NCI-H774 (cell line): Measurements from ENCODE around the gene PTPDC1.
"Not testable (repeated sequence)": the region's sequence is repeated elsewhere in the genome, so short reads cannot be mapped to it uniquely, and the experiment has no call there.

Experiments used
- DNase-seq: peaks from one replicate; lab custom pipeline; 2025; lab: John Stamatoyannopoulos, UW

The PTPDC1 gene

DNA sequence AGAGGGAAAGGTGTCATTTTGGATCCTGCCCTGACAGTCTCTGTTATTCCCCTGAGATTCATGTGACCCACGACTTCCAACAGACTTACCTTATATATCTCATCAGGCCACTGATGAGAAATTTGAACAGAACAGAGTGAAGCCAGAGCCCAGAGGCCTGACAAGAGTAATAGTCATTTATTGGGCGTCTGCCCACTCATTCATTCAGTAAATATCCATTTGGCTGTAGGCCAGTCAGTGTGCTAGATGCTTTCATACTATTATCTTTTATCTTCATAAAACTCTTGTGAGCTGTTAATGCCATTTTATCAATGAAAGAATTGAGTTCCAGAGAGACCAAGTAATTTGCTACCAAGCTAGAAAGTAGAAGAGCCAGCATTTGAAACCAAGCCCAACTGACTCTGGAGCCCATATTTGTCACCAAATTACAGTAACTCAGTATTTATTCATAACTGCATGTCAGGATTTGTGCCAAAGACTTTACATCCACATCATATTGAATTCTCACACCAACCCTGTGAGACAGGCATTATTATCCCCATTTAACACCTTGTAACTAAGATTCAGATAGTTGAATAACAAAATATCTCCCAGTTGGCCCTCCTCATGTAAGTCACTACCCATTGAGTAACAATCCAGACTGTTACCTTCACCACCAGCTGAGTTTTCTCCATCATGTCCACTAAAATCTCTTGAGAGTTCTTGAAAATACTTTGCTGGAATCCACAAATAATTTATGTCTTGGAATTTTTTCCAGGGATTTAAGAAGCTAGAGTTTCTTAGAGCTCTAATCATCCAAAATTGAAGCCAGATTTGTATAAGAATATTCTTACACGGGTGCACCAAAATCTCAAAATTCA is 2.5 kb downstream of the PTPDC1 start:
- no peak for DNase-seq

DNA sequence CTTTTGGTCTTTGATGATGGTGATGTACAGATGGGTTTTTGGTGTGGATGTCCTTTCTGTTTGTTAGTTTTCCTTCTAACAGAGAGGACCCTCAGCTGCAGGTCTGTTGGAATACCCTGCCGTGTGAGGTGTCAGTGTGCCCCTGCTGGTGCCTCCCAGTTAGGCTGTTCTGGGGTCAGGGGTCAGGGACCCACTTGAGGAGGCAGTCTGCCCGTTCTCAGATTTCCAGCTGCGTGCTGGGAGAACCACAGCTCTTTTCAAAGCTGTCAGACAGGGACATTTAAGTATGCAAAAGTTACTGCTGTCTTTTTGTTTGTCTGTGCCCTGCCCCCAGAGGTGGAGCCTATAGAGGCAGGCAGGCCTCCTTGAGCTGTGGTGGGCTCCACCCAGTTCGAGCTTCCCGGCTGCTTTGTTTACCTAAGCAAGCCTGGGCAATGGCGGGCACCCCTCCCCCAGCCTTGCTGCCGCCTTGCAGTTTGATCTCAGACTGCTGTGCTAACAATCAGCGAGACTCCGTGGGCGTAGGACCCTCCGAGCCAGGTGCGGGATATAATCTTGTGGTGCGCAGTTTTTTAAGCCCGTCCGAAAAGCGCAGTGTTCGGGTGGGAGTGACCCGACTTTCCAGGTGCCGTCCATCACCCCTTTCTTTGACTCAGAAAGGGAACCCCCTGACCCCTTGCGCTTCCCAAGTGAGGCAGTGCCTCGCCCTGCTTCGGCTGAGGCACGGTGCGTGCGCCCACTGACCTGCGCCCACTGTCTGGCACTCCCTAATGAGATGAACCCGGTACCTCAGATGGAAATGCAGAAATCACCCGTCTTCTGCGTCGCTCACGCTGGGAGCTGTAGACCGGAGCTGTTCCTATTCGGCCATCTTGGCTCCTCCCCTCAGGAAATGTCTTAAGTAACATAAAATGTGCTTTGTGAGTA is 10.2 kb downstream of the PTPDC1 start:
- DNase-seq = not testable (repeated sequence)

GRCh38 chr9:94096819-94097577 is 12.7 kb downstream of the PTPDC1 start:
- no peak for DNase-seq

DNA sequence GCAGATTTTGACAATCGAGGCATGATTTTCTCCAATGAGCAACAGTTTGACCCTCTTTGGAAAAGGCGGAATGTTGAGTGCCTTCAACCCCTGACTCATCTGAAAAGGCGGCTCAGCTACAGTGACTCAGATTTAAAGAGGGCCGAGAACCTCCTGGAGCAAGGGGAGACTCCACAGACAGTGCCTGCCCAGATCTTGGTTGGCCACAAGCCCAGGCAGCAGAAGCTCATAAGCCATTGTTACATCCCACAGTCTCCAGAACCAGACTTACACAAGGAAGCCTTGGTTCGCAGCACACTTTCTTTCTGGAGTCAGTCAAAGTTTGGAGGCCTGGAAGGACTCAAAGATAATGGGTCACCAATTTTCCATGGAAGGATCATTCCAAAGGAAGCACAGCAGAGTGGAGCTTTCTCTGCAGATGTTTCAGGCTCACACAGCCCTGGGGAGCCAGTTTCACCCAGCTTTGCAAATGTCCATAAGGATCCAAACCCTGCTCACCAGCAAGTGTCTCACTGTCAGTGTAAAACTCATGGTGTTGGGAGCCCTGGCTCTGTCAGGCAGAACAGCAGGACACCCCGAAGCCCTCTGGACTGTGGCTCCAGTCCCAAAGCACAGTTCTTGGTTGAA is 13.6 kb downstream of the PTPDC1 start:
- no peak for DNase-seq

GRCh38 chr9:94100152-94100879 is 16.1 kb downstream of the PTPDC1 start:
- DNase-seq = no peak

DNA sequence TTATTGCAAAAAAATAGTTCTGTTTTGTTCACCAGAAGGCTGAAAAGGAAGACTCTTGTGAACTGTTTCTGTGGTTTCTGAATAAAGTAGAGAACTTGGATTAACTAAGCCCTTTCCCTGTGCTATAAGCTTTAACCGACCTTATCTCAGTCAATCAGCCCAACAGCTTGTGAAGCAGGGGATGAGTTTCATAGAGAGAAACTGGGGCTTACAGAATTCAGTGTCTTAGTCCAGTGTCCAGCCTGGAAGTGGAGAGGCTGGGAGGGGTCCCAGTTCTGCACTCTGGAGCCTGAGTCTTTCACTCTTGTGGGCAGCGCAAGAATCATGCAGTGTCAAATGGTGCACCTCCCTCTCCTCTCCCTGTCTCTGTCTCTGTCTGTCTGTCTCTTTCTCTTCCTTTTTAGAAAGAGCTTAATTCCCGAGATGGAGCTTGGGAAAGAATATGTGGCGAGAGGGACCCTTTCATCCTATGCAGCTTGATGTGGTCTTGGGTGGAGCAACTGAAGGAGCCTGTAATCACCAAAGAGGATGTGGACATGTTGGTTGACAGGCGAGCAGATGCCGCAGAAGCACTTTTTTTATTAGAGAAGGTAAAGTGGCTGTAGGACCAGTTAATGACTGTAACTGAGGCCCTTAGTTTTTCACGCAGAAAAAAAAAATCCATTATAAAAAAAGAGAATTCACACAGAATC is 17.0 kb downstream of the PTPDC1 start:
- no peak for DNase-seq

DNA sequence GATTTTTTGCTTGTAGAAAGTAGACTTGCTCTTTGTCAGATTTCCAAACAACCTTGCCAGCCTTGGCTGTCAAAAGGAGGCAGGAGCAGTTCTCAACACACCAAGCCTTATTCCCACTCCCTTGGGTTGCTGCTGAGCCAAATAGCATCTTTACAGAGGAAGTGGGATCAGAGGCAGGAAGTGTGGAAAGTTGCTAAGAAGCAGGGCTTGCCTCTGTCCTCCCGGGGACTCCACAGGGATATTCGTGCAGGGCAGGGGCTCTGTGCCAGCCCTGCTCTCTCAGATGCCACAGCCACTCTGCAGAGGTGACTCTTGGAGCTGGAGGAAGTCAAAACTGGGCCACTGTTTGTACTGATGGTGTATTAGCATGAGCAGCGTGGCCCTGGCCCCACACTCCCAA is 24.3 kb downstream of the PTPDC1 start:
- no peak for DNase-seq

- DNase-seq = no peak
These were observed 26.6 kb downstream of the PTPDC1 start for GRCh38 chr9:94110821-94111252.

- no peak for DNase-seq
These were observed 27.2 kb downstream of the PTPDC1 start for GRCh38 chr9:94111446-94111845.

GRCh38 chr9:94112716-94113465 is 28.6 kb downstream of the PTPDC1 start:
- DNase-seq = no peak

- DNase-seq = not testable (repeated sequence)
These were observed 35.8 kb downstream of the PTPDC1 start for GRCh38 chr9:94120088-94120487.

DNA sequence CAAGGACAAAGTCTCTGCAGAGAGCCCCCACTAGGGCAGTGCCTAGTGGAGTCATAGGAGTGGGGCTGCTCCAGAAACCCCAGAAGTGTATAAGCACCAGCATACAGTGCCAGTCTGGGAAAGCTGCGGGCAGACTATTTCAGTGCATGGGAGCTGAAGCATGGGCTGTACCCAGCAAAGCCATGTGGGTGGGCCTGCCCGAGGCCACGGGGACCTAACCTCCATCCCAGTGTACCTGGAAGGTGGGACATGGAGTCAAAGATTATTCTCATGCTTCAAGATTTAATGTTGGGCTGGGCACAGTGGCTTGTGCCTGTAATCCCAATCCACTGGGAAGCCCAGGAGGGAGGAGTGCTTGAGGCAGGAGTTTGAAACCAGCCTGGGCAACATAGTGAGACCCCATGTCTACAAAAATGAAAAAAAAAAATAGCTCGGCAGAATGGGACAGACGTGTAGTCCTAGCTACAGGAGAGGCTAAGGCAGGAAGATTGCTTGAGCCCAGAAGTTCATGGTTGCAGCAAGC is 36.7 kb downstream of the PTPDC1 start:
- DNase-seq = no peak

- DNase-seq = no peak
These were observed 42.6 kb downstream of the PTPDC1 start for GRCh38 chr9:94126844-94127243.

GRCh38 chr9:94127806-94128205 is 43.5 kb downstream of the PTPDC1 start:
- no peak for DNase-seq

DNA sequence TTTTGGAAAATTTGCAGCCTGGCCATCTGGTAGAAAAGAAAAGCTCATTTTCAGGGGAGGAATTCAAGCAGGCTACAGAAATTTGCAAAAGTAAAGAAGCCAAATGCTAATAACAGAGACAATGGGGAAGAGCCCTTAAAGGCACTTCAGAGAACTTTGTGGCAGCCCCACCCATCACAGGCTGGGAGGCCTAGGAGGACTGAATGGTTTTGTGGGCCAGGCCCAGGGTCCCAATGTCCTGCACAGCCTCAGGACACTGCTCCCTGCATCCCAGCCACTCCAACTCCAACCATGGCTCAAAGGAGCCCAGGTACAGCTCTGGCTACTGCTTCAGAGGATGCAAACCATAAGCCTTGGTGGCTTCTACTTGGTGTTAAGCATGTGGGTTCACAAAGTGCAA is 44.3 kb downstream of the PTPDC1 start:
- DNase-seq = no peak

GRCh38 chr9:94134629-94135028 is 50.4 kb downstream of the PTPDC1 start:
- DNase-seq = no peak

GRCh38 chr9:94135222-94135621 is 51.0 kb downstream of the PTPDC1 start:
- DNase-seq = no peak

GRCh38 chr9:94139672-94140417 is 55.6 kb downstream of the PTPDC1 start:
- DNase-seq = no peak

GRCh38 chr9:94140418-94140780 is 56.1 kb downstream of the PTPDC1 start:
- no peak for DNase-seq
